SJCRH30 (cell line): ENCODE results near the gene POLRMT. TPM values are rescaled to one million over a fixed set of nuclear protein-coding genes. Genes with fewer than 3 reads are reported as not detected.
A peak's percentile ranks its signal among the peaks of the same experiment; 100 is the strongest.

Experiments
- DNase-seq, 2 experiments: peaks; one replicate each; pipeline ENCODE4 v3.0.0-alpha.2; 2015 to 2020
- H3K27ac ChIP-seq: fragments of 250-450 bp; sonication (Bioruptor Pico); 2 replicates; pipeline ENCODE4 v1.5.1; 2020; ENCODE audit warnings: mild to moderate bottlenecking, moderate library complexity
- H3K27me3 ChIP-seq: fragments of 250-450 bp; sonication (Bioruptor Pico); 2 replicates; pipeline ENCODE4 v1.5.1; 2020; ENCODE audit warnings: mild to moderate bottlenecking, moderate library complexity
- H3K36me3 ChIP-seq: fragments of 250-450 bp; sonication (Bioruptor Pico); 2 replicates; pipeline ENCODE4 v1.5.1; 2020; ENCODE audit warnings: mild to moderate bottlenecking, moderate library complexity
- H3K4me1 ChIP-seq: fragments of 250-450 bp; sonication (Bioruptor Pico); 2 replicates; pipeline ENCODE4 v1.5.1; 2020; ENCODE audit warnings: mild to moderate bottlenecking, moderate library complexity
- H3K4me3 ChIP-seq: fragments of 250-450 bp; sonication (Bioruptor Pico); 2 replicates; pipeline ENCODE4 v1.5.1; 2020; ENCODE audit warnings: mild to moderate bottlenecking, moderate library complexity
- H3K9me3 ChIP-seq: fragments of 250-450 bp; sonication (Bioruptor Pico); replicated peaks from 2 replicates; pipeline ENCODE4 v1.5.1; 2020; ENCODE audit warnings: mild to moderate bottlenecking, moderate library complexity
- total RNA-seq: library from RNA; depleted of rRNA; stranded (reverse); fragments of >200 nt; shearing (Covaris generic); gene quantifications from 2 replicates; pipeline ENCODE4 v1.2.3, GENCODE V29; 2014

The POLRMT gene
- total RNA-seq, 1 experiment from 2014 or later, result 29.6 TPM

DNA sequence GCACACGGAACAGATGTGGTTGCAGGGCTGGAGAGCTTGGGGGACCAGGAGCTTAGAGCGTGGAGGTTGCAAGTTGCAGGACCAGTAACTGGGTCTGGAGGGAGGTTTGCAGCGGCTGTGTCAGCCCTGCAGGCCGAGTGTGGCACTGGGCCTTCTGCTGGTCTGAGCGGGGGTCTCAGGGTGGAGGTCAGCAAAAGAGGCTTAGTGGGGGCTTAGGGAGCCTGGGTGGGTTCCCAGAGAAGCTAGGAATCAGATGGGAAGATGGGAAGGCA is 49.4 kb downstream of the POLRMT start:
- Histone ChIP-seq H3K27ac (no peak overlapping the region), H3K9me3 (no peaks in the 10 kb centered on the region), H3K4me3 (no peak overlapping the region), H3K36me3 (peaks cover 29% of the 10 kb centered on the region), H3K27me3 (no peaks in the 10 kb centered on the region), H3K4me1 (peaks cover 9% of the 10 kb centered on the region)
- DNase-seq, result no peak

DNA sequence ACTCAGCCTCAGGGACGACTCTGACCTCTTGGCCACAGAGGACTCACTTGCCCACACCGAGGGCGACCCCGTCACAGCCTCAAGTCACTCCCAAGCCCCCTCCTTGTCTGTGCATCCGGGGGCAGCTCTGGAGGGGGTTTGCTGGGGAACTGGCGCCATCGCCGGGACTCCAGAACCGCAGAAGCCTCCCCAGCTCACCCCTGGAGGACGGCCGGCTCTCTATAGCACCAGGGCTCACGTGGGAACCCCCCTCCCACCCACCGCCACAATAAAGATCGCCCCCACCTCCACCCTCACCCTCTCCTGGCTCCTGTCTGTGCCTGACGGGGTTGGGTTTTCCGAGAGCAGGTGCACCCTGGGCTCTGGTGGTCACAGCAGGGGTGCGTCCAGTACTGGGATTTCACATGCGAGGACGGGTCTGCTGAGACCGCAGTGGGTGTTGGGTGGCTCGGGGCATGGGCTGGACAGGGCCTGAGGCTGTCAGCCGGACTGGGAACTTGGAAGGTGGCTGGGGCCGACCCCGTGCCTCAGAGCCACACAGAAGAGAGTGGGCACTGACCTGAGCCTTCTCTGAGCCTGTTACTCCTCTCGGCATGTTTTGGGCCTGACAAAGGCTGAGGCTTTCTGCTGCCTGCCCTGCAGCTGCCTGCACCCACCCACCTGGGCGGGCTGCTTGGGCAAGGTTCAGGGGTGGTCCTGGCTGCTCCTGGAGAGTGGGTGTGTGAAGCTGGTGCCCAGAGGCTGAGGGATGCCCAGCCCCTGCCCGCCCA is 50.0 kb downstream of the POLRMT start:
- H3K4me3 ChIP-seq, result no peak overlapping the region
- no peaks in the 10 kb centered on the region for H3K27me3 ChIP-seq
- peaks cover 6% of the 10 kb centered on the region for H3K4me1 ChIP-seq
- H3K9me3 ChIP-seq, result no peaks in the 10 kb centered on the region
- H3K36me3 ChIP-seq, result peaks cover 32% of the 10 kb centered on the region
- DNase-seq, result no peak
- no peak overlapping the region for H3K27ac ChIP-seq

DNA sequence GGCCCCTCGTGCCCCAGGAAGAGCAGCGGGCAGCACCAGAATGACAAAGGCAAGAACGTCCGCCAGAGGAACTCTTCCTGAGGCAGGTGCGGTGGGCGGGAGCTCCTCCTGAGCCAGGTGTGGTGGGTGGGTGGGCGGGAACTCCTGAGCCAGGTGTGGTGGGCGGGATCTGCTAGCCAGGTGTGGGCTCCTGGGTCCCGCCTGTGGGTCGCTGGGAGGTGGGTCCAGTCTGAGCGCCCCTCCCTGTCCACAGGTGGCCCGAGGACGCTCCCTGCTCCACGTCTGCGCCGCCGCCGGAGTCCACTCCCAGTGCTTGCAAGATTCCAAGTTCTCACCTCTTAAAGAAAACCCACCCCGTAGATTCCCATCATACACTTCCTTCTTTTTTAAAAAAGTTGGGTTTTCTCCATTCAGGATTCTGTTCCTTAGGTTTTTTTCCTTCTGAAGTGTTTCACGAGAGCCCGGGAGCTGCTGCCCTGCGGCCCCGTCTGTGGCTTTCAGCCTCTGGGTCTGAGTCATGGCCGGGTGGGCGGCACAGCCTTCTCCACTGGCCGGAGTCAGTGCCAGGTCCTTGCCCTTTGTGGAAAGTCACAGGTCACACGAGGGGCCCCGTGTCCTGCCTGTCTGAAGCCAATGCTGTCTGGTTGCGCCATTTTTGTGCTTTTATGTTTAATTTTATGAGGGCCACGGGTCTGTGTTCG is 50.7 kb downstream of the POLRMT start:
- no peak for DNase-seq
- H3K27ac ChIP-seq, result no peak overlapping the region
- no peak overlapping the region for H3K4me3 ChIP-seq
- H3K4me1 ChIP-seq, result peaks cover 1% of the 10 kb centered on the region; the same call in 1 of the 2 replicates
- no peaks in the 10 kb centered on the region for H3K9me3 ChIP-seq
- H3K36me3 ChIP-seq, result peaks cover 32% of the 10 kb centered on the region
- no peaks in the 10 kb centered on the region for H3K27me3 ChIP-seq

DNA sequence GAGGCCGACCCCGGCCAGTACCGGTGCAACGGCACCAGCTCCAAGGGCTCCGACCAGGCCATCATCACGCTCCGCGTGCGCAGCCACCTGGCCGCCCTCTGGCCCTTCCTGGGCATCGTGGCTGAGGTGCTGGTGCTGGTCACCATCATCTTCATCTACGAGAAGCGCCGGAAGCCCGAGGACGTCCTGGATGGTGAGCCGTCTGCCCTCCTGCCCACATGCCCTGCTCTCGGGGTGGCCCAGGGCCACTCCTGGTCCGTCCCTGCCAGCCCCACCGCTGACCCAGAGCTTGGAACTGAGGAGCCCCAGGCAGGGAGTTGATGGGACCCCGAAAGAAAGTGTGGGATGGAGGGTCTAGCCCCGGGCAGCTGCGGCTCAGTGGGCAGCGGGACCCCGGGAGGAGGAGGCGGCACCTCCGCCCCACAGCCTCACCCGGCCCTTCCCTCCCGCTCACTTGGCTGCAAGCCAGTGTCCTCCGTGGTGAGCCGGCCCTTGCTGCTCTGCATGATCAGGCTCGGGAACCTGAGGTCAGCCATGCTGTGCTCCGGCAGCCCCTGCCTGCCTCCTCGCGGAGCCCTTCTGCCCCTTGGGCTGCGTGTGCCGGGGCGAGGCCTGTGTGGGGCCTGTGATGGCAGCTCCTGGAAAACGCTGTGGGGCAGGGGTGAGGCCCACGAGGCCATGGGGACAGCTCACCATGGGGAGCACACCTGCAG is 51.8 kb downstream of the POLRMT start:
- Histone ChIP-seq H3K27me3 (no peaks in the 10 kb centered on the region), H3K36me3 (peaks cover 42% of the 10 kb centered on the region), H3K27ac (no peak overlapping the region), H3K4me3 (no peak overlapping the region), H3K9me3 (no peaks in the 10 kb centered on the region), H3K4me1 (no peaks in the 10 kb centered on the region)
- DNase-seq, result no peak

DNA sequence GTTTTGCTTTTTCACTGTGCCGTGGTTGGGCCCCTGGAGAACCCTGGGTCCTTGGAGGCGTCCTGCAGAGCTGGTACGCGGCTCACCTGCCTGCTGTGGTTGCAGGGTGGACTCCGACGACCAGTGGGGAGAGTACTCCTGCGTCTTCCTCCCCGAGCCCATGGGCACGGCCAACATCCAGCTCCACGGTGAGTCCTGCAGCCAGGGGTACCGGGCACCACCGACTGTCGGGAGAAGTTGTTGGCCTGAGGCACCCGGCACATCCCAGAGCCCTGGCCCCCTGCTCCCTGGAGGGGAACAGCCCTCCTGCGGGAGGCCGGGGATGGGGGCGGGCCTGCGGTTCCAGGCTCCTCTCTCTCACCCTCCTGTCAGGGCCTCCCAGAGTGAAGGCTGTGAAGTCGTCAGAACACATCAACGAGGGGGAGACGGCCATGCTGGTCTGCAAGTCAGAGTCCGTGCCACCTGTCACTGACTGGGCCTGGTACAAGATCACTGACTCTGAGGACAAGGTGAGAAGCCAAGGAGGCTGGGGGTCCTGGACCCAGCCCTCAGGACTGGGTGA is 53.0 kb downstream of the POLRMT start:
- peaks cover 45% of the 10 kb centered on the region for H3K36me3 ChIP-seq
- no peak overlapping the region for H3K27ac ChIP-seq
- no peaks in the 10 kb centered on the region for H3K9me3 ChIP-seq
- H3K4me3 ChIP-seq, result no peak overlapping the region
- no peak for DNase-seq
- no peaks in the 10 kb centered on the region for H3K4me1 ChIP-seq
- H3K27me3 ChIP-seq, result no peaks in the 10 kb centered on the region

DNA sequence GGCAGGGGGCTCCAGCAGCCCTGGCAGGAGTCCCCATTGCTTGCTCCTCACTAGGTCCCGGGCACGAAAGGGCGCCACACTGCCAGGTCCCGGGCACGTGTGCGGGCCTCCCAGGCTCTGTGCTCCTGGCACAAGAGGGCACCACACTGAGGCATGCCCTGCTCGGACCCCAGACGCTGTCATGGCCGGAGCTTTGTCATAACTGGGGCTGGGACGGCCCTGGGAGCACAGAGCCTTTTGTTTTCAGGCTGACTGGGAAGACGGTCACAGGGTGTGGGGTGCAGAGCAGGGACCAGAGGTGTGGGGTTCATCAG is 53.5 kb downstream of the POLRMT start:
- H3K36me3 ChIP-seq, result peaks cover 45% of the 10 kb centered on the region
- no peaks in the 10 kb centered on the region for H3K27me3 ChIP-seq
- no peaks in the 10 kb centered on the region for H3K9me3 ChIP-seq
- peaks cover under 1% of the 10 kb centered on the region; the same call in 1 of the 2 replicates for H3K4me1 ChIP-seq
- no peak for DNase-seq
- no peak overlapping the region for H3K4me3 ChIP-seq
- H3K27ac ChIP-seq, result no peak overlapping the region

DNA sequence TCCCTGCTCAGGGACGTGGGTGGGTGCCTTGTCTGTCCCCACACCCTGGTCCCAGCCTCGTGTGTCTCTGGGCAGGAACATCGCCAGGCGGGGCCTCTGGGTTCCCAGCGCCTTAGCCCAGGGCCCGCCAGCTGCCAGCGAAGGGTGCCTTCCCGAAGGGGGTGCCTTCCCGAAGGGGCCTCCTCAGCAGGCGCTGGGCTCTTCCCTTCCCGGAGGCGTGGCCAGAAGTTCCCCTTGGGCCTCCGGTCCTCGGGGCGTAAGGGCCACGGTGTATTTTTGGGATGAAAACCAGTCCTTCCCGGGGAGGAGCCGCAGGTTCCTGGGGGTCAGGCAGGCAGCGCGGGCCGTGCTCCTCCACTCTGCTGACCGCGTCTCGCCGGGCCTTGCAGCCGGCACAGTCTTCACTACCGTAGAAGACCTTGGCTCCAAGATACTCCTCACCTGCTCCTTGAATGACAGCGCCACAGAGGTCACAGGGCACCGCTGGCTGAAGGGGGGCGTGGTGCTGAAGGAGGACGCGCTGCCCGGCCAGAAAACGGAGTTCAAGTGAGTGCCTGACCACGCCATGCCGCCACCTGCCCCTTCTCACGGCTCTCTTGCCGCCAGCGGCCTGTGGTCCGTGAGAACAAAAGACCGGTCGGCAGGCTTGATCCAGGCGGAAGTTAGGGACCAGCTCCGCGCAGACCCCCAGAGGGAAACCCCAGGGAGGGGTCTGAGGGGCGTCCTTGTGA is 54.1 kb downstream of the POLRMT start:
- Histone ChIP-seq H3K27me3 (no peaks in the 10 kb centered on the region), H3K27ac (no peak overlapping the region), H3K9me3 (no peaks in the 10 kb centered on the region), H3K36me3 (peaks cover 50% of the 10 kb centered on the region), H3K4me3 (no peak overlapping the region), H3K4me1 (peaks cover 5% of the 10 kb centered on the region; the same call in 1 of the 2 replicates)
- no peak for DNase-seq

DNA sequence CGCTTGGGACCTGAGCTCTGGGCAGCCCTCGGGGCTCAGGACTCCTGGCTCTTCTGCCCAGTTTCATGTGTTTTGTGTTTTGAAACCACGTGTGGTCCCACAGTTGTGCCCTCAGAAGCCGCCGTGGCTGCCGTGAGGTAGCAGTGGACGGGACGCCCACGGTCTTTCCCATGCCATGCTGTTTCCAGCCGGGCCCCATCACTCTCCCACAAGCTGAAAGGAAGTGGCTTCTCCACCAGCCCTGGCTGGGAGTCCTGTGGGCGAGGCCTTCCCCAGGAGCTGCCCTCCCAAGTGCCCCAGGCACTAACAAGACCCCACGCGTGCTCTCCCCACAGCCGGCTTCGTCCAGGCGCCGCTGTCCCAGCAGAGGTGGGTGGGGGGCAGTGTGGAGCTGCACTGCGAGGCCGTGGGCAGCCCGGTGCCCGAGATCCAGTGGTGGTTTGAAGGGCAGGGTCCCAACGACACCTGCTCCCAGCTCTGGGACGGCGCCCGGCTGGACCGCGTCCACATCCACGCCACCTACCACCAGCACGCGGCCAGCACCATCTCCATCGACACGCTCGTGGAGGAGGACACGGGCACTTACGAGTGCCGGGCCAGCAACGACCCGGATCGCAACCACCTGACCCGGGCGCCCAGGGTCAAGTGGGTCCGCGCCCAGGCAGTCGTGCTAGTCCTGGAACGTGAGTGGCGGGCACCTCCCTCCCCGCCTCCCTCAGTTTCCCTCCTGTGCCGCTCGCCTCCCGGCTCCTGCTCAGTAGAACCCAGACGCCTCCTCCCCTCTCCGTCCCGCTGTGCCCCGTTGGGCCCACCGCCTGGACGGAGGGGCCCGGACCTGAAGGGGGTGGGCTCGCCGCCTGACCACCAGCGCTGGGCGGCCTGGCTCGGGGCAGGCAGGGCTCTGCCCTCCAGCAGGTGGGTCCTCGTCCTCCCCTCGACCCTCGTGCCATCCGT is 55.6 kb downstream of the POLRMT start:
- no peak for DNase-seq
- Histone ChIP-seq H3K27ac (no peak overlapping the region), H3K36me3 (peaks cover 45% of the 10 kb centered on the region), H3K9me3 (no peaks in the 10 kb centered on the region), H3K4me3 (no peak overlapping the region), H3K27me3 (no peaks in the 10 kb centered on the region), H3K4me1 (peaks cover 9% of the 10 kb centered on the region; the same call in 1 of the 2 replicates)

DNA sequence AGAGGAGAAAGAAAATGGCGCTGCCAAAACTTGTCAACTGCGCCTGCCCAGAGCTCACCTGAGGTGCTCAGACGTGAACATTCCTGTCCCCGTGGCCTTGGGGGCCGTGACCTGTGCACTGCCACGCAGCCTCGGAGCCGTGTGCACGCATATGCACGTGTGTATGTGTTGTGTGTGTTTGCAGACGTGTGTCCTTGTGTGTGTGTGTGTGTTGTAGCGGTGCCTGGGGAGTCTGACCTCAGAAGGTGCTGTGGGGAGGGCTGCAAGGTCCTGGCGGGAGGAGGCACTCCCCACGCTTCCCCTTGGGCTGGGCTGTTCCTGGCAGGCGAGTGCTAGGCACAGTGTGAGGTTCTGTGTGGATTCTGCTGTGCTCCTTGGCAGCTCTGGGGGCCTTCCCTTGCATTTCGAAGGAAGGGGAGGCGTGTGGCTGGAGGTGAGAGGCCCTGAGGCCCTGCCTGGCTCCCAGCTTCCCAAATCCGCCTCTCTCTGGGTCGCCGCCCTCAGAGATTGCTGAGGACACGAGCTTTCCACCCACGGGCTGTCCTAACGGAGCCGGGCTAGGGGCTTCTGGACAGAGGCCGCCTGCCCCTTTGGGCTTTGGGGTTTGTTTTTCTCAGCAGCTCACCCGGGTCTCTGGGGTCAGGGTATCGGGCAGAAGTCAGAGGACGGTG is 56.4 kb downstream of the POLRMT start:
- Histone ChIP-seq H3K27ac (no peak overlapping the region), H3K4me1 (peaks cover 9% of the 10 kb centered on the region; the same call in 1 of the 2 replicates), H3K36me3 (peaks cover 43% of the 10 kb centered on the region), H3K9me3 (no peaks in the 10 kb centered on the region), H3K27me3 (no peaks in the 10 kb centered on the region), H3K4me3 (no peak overlapping the region)
- DNase-seq, result no peak

DNA sequence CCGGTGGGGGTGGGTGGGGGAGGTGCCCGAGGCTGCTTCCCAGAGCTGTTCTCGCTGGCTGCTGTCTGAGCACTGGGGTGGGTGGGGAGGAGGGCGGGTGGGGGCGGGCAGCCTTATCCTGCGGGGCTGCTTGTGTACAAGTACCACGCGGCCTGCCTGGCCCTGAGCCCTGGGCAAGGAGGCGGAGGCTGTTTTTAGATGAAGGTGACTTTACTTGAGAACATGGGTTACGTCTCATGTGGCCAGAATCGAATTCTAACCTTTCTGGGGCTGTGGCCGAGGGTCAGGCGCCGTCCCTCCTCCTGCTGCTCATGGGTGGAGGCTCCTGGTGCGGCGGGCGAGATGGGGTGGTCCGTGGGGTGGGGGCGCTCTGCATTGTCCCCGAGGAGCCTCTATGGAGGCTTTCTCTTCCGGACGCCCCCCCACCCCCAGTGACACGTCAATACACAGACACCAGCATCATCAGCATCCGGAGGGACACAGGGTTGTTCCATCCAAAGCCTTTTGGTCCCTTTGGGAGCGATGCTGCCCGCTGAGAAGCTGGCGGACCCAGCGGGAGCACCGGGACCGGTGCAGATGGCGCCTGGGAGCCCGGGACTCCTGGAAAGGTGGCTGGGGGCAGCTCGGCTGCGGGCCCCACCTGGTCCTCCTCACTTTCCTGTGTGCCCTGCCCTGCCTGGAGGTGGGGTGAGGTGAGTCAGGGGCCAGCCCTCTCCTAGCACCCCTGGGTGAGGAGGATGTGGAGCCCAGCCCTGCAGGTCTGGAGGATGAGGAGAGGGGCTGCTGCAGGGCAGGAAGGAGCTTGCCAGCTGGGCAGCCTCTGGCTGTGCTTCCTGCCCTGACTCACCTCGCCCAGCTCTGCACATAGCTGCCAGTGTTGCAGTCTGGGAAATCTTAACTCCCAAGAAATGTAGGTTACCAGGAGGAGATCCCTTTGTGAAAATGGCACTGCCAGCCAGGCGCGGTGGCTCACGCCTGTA is 57.5 kb downstream of the POLRMT start:
- H3K4me3 ChIP-seq, result no peak overlapping the region
- DNase-seq, result no peak
- peaks cover 36% of the 10 kb centered on the region for H3K36me3 ChIP-seq
- H3K9me3 ChIP-seq, result no peaks in the 10 kb centered on the region
- H3K27me3 ChIP-seq, result no peaks in the 10 kb centered on the region
- H3K4me1 ChIP-seq, result peaks cover 9% of the 10 kb centered on the region; the same call in 1 of the 2 replicates
- H3K27ac ChIP-seq, result no peak overlapping the region

DNA sequence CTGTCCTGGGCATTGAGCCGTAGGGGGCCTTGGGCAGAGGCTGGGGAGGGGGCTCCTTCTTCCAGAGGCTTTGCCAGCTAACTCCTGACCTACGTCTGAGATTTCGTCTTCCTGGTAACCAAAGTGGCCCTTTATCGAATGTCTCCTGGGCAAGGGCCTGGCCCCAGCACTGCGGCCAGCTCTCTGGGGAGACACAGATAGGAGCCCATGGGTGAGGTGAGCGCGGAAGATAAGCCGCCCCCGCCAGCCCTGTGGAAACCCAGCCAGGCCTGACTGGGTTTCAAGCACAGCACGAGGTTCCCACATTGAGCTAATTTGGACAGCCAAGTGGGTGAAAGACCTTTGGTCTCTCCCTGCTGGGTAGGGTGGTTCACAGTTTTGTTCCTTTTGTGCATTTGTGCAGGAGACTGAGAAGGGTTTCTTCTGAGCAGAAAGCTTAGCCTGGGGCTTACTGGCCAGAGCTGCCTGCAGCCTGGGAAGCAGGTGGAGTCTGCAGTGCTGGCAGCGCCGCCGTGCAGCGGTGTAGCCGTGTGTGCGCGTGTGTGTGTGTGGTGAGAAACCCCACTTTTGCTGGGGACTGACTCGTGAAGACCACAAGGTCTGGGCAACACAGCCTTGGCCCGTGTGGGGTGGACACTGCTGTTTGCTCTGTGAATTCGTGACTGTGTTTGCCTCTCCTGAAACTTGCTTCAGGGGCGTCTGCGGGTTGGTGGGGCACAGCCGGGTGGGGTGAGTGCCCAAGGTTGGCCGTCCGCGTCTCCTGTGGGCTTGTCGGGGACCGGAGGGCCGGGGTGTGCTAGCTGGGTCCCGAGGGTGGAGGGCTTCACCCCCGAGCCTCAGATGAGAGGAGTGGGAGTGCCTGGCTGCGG is 58.4 kb downstream of the POLRMT start:
- Histone ChIP-seq H3K4me3 (no peak overlapping the region), H3K4me1 (peaks cover 9% of the 10 kb centered on the region; the same call in 1 of the 2 replicates), H3K27ac (no peak overlapping the region), H3K36me3 (peaks cover 30% of the 10 kb centered on the region), H3K9me3 (no peaks in the 10 kb centered on the region), H3K27me3 (no peaks in the 10 kb centered on the region)
- no peak for DNase-seq

DNA sequence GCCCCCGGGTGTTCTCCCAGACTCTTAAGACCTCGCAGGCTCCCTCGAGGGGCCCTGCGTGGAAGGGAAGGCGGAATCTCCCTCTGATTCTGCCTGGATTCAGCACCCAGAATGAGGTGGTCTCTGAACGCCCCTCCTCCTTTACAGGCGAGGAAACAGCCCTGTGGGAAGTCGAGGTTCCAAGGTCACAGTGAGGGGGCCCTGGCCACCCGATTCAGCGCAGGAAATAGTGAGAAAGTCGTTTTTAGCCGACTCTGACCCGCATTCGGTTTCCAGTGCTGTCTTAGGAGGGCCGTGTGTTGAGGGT is 59.9 kb downstream of the POLRMT start:
- no peaks in the 10 kb centered on the region for H3K27me3 ChIP-seq
- H3K36me3 ChIP-seq, result peaks cover 18% of the 10 kb centered on the region
- peak overlapping the region; percentile 96 for H3K4me3 ChIP-seq
- no peaks in the 10 kb centered on the region for H3K9me3 ChIP-seq
- no peak for DNase-seq
- H3K27ac ChIP-seq, result peak overlapping the region; percentile 86
- peaks cover 9% of the 10 kb centered on the region; the same call in 1 of the 2 replicates for H3K4me1 ChIP-seq
